ENCODE results near the gene DNM1.
A peak's percentile ranks its signal among the peaks of the same experiment; 100 is the strongest.
"Not testable (repeated sequence)": the region's sequence is repeated elsewhere in the genome, so short reads cannot be mapped to it uniquely, and the experiment has no call there.

Gene DNM1

GRCh38 chr9:128178806-128179431, 24.3 kb upstream of the DNM1 start:
- no peak for DNase-seq (ENCODE audit: low read depth in 2 of 2)

- DNase-seq (ENCODE audit: low read depth in 2 of 2) = no peak
These were observed 23.2 kb upstream of the DNM1 start for GRCh38 chr9:128180001-128180400.

DNA sequence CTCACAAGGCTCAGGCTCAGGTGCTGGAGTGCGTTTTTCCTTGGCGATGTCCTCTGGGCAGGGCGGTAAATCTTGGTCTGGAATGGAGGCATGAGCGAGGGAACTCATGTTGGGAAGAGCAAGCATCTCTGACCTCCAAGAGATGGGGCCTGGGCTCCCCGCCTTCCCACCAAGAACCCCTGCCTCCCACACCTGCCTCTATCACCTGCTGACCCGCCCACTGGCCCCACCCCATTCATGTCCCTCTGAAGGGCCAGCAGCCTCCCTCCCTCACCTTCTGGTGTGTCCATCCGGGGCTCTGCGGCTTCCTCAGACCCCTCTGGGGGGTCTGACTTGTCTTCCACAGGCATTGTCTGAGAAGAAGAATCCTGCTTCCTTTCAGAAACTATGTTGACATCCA, 22.7 kb upstream of the DNM1 start:
- DNase-seq (ENCODE audit: low read depth in 2 of 2) = no peak

DNA sequence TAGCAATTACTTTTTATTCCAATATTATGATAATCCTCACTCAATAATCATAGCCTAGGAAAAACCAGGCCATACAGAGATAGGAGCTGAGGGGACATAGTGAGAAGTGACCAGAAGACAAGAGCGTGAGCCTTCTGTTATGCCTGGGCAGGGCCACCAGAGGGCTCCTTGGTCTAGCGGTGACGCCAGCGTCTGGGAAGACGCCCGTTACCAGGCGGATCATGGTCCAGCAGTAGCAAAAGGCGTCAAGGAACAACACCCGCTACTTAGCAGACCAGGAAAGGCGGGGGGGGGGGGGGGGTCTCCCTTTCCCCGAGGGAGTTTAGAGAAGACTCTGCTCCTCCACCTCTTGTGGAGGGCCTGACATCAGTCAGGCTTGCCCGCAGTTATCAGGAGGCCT, 21.7 kb upstream of the DNM1 start:
- DNase-seq (ENCODE audit: low read depth in 2 of 2) = not testable (repeated sequence)

DNA sequence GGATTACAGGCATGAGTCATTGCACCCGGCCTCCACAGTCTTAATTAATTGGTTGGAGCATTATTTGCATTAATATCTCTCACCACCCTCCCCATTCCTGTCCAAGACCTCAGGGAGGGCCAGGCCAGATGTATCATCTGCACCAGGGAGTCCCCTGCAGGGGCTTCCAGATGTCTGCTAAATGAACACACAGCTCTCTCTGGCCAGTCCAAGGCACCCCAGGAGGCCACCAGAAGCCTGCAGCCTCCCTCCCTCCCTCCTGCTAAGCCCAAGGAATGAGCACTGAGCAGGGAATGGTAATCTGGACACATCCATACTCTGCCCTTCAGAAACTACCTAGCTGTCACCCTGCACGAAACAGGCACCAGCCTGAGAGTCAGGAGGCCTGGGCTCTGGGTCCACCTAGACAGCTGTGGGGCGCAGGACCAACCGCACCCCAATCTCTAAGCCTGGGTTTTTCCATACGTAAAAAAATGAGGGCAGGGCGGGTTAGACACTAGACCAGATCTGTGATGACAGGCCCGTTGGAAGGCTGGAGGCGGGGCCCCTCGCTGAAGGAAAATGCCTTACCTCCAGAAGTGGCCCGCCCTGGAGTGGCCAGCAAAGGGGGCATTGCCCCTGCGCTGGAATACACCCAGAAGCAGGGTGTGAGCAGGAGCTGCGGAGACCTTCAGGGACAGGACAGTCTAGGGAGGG, 20.1 kb upstream of the DNM1 start:
- DNase-seq (ENCODE audit: low read depth in 2 of 2) = no peak

DNA sequence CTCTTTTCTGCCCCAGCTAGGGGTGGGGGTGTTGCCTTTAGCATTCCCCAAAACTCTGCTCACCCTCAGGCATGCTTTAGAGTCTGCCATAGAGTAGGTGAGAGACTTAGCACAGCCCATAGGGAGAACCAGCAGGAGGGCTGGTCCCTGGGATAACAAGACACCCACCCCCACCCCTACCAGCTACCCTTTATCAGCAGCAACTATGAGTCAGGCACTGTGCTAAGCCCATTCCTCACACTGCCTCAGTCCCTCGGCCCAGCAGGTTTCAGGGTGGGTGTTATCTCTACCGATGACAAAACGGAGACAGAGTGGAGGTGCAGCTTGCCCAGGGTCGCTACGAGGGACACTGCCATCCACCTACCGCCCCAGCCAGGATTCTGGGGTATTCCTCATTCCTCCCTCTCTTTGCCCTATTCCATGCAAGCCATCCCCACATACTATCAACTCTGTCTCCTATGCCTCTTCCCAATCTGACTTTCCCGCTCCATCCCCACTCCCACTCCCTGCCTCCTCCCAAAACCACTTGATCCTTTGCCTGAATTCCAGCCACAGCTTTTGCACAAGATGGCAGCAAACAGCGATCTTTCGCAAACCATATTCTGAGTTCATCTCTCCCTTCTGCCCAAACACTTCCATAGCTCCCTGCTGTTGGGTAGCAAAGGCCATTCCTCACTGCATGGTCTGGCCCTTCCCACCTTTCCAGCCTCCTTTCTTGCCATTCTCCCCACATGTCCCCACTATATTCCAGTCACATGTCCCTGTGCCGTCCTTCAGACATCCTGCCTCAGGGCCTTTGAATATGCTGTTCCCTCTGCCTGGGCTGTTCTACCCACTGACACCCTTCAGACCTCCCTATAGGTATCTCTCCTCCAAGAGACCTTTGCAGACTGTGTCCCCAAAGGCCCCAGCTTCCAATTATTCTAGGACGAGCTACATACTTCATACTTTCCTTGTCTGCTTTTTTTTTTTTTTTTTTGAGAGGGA, 16.9 kb upstream of the DNM1 start:
- no peak for DNase-seq (ENCODE audit: low read depth in 2 of 2)

DNA sequence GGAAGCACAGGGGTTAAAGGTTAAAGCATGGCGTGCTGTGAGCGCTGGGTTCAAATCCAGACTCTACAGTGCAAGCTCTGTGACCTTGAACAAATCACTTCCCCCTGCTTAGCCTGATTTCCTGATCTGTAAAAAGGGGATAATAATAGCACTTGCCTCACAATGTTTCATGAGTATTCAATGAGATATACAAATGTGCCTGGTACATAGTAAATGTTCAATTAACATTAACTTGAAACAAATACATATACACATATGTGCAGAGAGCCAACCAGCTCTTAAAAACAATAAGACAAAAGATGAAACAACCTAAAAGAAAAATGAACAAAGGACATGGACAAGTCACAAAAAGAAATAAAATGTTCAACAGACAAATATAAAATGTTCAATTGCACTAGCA, 15.8 kb upstream of the DNM1 start:
- DNase-seq (ENCODE audit: low read depth in 2 of 2) = no peak

GRCh38 chr9:128188209-128188608, 15.0 kb upstream of the DNM1 start:
- no peak for DNase-seq (ENCODE audit: low read depth in 2 of 2)

DNA sequence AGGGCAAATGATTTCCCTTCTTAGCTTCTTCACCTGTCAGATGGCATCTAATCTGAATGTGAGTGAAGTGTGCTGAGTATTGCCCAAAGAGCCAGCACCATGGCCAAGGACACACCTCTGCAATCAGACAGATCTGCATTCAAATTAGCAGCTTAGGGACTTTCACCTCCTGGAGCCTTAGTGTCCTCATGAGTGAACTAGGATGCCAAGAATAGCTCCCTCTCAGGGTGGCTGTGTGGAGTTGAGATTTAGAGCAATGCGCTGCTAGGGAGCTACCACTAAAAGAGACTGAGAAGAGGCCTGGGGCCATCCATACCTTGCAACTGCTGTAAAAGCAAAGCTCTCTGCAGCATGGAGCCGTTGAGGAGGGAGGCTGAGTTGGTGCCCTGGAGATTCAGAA, 13.2 kb upstream of the DNM1 start:
- no peak for DNase-seq (ENCODE audit: low read depth in 2 of 2)

GRCh38 chr9:128190516-128191405, 12.4 kb upstream of the DNM1 start:
- no peak for DNase-seq (ENCODE audit: low read depth in 2 of 2)

DNA sequence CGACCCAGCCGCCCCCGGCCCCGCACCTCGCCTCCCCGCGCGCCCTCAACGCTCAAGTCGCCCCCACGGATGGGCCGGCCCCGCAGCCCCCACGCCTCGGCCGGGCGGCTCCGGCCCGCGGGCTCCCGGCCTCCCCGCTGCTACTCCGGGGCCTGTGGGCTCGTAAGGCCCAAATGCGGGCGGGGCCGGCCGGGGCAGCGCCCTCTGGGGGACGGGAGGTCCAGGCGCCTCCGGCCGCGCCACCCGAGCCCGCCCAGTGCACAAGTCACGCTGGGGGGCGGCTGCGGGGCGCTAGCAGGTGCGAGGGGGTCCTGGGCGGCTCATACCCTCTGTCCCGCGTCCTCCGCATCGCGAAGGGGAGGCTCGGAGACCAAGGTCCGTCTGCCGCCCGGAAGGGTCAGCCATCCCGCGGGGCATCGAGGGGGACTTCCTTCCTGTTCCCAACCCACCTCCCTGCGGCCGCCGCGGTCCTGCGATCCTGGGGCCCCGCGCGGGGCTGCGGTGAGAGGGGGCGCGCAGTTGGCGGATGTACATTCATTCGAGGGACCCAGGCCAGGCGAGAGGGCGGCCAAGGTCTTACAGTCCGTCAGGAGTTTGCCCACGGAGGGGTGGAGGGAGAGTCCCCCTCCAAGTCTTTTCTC, 11.7 kb upstream of the DNM1 start, which contains the start of gene CIZ1:
Gene CIZ1 (minus strand): TSS at position 167 of the 641 bp plus-strand sequence. CDS start 715 bp downstream, outside the sequence.
- DNase-seq (ENCODE audit: low read depth in 2 of 2) = peak; percentile 69 to 73

GRCh38 chr9:128192601-128193371, 10.4 kb upstream of the DNM1 start:
- peak in 1 of 2 donors; percentile 48 for DNase-seq (ENCODE audit: low read depth in 2 of 2)

GRCh38 chr9:128193469-128194096, 9.6 kb upstream of the DNM1 start:
- DNase-seq (ENCODE audit: low read depth in 2 of 2) = no peak

DNA sequence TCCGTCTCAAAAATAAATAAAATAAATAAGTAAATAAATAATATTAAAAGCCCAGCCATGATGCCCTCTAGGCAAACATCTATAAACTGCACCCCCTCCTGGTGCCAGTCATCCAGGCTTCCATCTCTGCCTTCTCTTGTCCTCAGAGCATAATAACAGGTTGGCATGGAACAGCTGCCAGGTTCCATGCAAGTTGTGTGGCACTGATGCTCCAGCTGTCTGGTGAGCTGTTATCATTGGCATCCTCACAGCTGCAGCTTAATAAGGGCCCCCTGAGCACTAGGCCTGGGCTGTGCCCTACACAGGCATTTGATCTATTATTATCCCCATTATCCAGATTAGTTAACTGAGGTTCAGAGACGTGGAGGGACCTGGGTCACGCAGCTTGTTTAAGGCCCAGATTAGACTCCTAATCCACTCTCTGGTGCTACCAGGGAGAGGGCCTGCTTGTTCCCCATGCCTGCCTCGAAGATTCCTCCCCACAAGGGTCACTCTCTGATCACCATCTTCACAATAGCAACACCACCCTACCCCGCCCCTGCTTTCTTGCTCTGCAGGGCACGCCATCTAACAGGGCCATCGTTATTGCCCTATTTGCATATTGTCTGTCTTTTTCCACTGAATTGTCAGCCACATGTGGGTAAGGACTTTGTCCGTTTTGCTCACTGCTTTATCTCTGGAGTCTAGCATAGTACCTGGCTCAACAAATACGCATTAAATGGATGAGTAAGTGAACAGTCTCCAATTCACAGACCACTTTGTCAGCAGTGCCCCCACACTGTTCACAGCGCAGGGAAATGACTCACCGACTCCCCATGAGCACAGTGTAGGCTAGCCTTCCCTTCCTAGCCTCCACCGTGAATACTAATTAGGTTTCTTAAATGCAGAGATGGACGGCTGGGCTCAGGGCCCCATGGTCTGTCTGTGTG, 1.5 kb upstream of the DNM1 start:
- DNase-seq (ENCODE audit: low read depth in 2 of 2) = no peak

GRCh38 chr9:128202648-128203023, 543 bp upstream of the DNM1 start:
- DNase-seq (ENCODE audit: low read depth in 2 of 2) = no peak

GRCh38 chr9:128203707-128204551, 750 bp downstream of the DNM1 start:
- DNase-seq (ENCODE audit: low read depth in 2 of 2) = no peak

GRCh38 chr9:128204858-128205257, 1.7 kb downstream of the DNM1 start:
- no peak for DNase-seq (ENCODE audit: low read depth in 2 of 2)
